ENCODE data around the gene FIG4. TPM values are rescaled to one million over a fixed set of nuclear protein-coding genes. Genes with fewer than 3 reads are reported as not detected.

FIG4 gene
- 7.2 and 11.5 TPM in 2 replicates for total RNA-seq (2014; rRNA removed; shearing (Covaris generic))
- polyA plus RNA-seq (2016; fragmentation: Nextera tagmentation; extraction: Ambion mirVana), result 8.7 and 8.8 TPM in 2 replicates

DNA sequence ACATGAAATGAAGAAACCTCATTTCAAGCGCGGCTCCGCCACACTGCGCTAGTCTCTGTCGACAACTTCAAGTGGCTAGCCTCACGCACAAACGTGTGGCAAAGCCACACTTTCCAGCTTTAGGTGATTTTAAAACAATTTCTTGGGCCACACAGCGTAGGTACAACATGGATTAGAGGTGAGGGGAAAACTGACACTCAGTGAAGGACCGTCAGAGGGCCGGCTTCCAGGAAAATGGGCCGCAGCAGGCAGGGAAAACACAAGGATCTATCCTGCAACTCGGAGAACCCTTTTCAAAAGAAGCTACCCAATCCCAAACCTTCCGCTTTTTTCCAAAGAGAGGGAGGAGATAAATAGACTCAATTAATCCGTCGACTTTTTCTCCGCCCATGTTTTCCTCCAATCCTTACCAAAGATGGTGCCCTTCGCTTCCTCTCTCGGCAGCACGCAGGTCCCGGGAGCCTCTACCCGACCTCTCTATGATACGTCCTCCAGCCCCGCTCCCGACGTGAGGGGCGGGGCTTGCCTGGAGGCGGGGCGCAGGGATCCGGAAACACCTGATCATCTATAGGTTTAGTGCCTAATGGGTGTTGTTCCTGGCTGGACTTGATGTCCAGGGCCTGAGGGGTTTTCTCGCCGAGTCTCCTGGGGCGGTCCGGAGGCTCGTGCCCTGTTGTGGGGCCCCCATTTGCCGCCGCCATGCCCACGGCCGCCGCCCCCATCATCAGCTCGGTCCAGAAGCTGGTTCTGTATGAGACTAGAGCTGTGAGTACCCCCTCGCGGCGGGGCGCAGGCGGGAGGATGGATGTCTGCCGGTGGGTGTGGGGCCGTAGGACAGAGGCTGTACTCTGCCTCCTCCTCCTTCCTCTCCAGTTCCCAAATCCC lies at the start of gene FIG4, which contains the start of gene AK9:
Gene FIG4, plus strand, starts transcription at position 560 of the 885 bp plus-strand sequence. Its CDS starts 140 bp downstream, at position 700.
Gene AK9, minus strand, starts transcription at position 466 of the 885 bp plus-strand sequence. CDS start 15,457 bp downstream, outside the sequence.
- H2AFZ ChIP-seq, result peak within 1 kb of the TSS; percentile 99
- H3K36me3 ChIP-seq (ENCODE audit: low read depth), result no peaks in the 10 kb centered on the region
- no peaks in the 10 kb centered on the region for H4K20me1 ChIP-seq (ENCODE audit: insufficient read depth)
- peak within 1 kb of the TSS; percentile 97 for H3K4me3 ChIP-seq
- H3K4me2 ChIP-seq (ENCODE audit: unreplicated experiment), result peak within 1 kb of the TSS; percentile 99
- TF ChIP-seq EZH2 (IDR thresholded peaks at IDR 0.05; ENCODE audit: insufficient read depth, poor library complexity, severe bottlenecking) (no peak), EZH2phosphoT487 (IDR thresholded peaks at IDR 0.05; ENCODE audit: insufficient read depth, low read depth) (no peak)
- peaks cover 21% of the 10 kb centered on the region for H3F3A ChIP-seq (ENCODE audit: insufficient read depth)
- H3K27me3 ChIP-seq (replicated peaks; ENCODE audit: insufficient read depth), result no peaks in the 10 kb centered on the region
- peak within 1 kb of the TSS; percentile 82 for H3K9ac ChIP-seq
- DNase-seq, result peak; percentile 97
- H3K9me3 ChIP-seq (ENCODE audit: low read depth), result no peaks in the 10 kb centered on the region
- peaks cover 18% of the 10 kb centered on the region for H3K79me2 ChIP-seq (ENCODE audit: insufficient read depth)
- peaks cover 23% of the 10 kb centered on the region for H3K4me1 ChIP-seq (ENCODE audit: insufficient read depth)
- H3K27ac ChIP-seq, result peak within 1 kb of the TSS; percentile 67
- WGBS, 2 experiments (ENCODE audit: low coverage in 1 of 2, low lambda C conversion rate in 2 of 2, missing lambda C conversion rate in 2 of 2), result 1% methylated on average over 43 to 44 of the region's 47 CpGs
- no peaks in the 10 kb centered on the region for H3K9me2 ChIP-seq (ENCODE audit: insufficient read depth)
- in situ Hi-C loops (cut with MboI), result loop anchor here (10.0 kb wide), 1 partner anchor 166 kb away; no protein-coding TSS in a partner anchor

DNA sequence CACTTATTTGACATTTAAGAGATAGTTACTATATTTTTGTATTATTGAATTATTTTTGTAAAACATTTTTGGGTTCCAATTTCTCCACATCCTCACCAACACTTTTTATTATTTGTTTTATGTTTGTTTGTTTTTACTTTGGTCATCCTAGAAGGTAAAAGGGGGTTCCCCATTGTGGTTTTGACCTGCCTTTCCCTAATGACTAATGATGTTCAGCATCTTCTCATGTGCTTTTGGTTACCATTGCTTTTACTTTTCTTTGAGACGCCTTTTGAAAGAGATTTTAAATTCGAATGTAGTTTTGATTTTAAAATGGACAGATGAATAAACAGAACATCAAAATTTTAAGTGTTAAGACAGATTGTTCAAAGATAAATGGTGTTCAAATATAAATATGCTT lies 47.0 kb upstream of the FIG4 start:
- no peaks in the 10 kb centered on the region for H3K79me2 ChIP-seq (ENCODE audit: insufficient read depth)
- DNase-seq, result no peak
- no peak overlapping the region for H3K4me3 ChIP-seq
- in situ Hi-C loops (cut with MboI), result no loop called here
- H3K9ac ChIP-seq, result no peak overlapping the region
- H2AFZ ChIP-seq, result no peak overlapping the region
- no peaks in the 10 kb centered on the region for H3K4me1 ChIP-seq (ENCODE audit: insufficient read depth)
- H3K27ac ChIP-seq, result no peak overlapping the region
- no peak overlapping the region for H3K4me2 ChIP-seq (ENCODE audit: unreplicated experiment)
- no peaks in the 10 kb centered on the region for H3K9me3 ChIP-seq (ENCODE audit: low read depth)
- H4K20me1 ChIP-seq (ENCODE audit: insufficient read depth), result no peaks in the 10 kb centered on the region
- TF ChIP-seq EZH2phosphoT487 (IDR thresholded peaks at IDR 0.05; ENCODE audit: insufficient read depth, low read depth), result no peak
- TF ChIP-seq EZH2 (IDR thresholded peaks at IDR 0.05; ENCODE audit: insufficient read depth, poor library complexity, severe bottlenecking), result no peak
- H3K9me2 ChIP-seq (ENCODE audit: insufficient read depth), result no peaks in the 10 kb centered on the region
- 59 to 68% methylated on average over 2 of the region's 2 CpGs for WGBS, 2 experiments (ENCODE audit: low coverage in 1 of 2, low lambda C conversion rate in 2 of 2, missing lambda C conversion rate in 2 of 2)
- H3K36me3 ChIP-seq (ENCODE audit: low read depth), result no peaks in the 10 kb centered on the region
- no peaks in the 10 kb centered on the region for H3F3A ChIP-seq (ENCODE audit: insufficient read depth)
- no peaks in the 10 kb centered on the region for H3K27me3 ChIP-seq (replicated peaks; ENCODE audit: insufficient read depth)

DNA sequence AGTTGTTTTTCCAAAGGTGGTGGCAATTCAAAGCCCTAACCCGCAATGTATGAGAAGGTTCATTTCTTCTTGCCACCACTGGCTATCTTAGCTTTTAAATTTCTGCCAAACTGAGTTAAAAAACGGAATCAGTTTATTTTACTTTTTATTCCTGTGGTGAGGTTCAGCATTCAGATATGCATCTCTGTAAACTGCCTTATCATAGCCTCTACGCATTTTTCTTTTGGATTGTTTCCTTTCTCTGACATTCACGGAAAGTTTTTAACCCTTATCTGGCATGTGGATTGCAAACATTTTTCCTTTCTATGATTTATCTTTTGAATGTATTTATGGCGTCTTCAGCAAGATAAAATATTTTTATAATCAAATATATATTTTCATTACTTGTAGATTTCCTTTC lies 37.8 kb upstream of the FIG4 start:
- TF ChIP-seq EZH2phosphoT487 (IDR thresholded peaks at IDR 0.05; ENCODE audit: insufficient read depth, low read depth), result no peak
- no peak for TF ChIP-seq EZH2 (IDR thresholded peaks at IDR 0.05; ENCODE audit: insufficient read depth, poor library complexity, severe bottlenecking)
- H3K9me3 ChIP-seq (ENCODE audit: low read depth), result no peaks in the 10 kb centered on the region
- DNase-seq, result no peak

DNA sequence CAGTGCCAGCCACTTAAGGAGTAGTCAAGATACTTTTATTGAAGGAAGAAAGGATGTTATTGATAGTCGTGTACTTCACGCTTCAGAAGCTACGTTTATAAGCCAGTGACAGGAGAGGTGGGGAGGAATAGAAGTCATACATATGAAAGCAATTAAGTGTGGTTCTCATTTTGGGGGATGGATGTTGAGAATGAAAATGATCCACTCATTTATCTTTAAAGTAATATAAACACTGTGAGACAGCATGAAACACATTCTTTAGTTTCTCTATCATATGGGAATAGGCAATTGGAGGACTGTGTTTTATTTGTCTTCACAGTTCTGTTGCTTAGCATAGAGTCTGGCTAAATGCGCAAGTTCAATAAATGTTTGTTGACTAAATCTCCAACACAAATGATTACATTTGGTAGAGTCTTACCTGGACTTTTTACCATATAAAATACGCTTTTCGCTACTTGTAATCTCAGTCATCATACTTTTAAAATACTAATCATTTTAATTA lies 35.3 kb upstream of the FIG4 start:
- H3K27ac ChIP-seq, result no peak overlapping the region
- H3K9ac ChIP-seq, result no peak overlapping the region
- no peak overlapping the region for H3K4me3 ChIP-seq
- no peaks in the 10 kb centered on the region for H3K27me3 ChIP-seq (replicated peaks; ENCODE audit: insufficient read depth)
- H3K9me2 ChIP-seq (ENCODE audit: insufficient read depth), result no peaks in the 10 kb centered on the region
- no peak overlapping the region for H3K4me2 ChIP-seq (ENCODE audit: unreplicated experiment)
- no peaks in the 10 kb centered on the region for H3K4me1 ChIP-seq (ENCODE audit: insufficient read depth)
- DNase-seq, result no peak
- TF ChIP-seq EZH2 (IDR thresholded peaks at IDR 0.05; ENCODE audit: insufficient read depth, poor library complexity, severe bottlenecking), result no peak
- TF ChIP-seq EZH2phosphoT487 (IDR thresholded peaks at IDR 0.05; ENCODE audit: insufficient read depth, low read depth), result no peak
- in situ Hi-C loops (cut with MboI), result no loop called here
- no peaks in the 10 kb centered on the region for H3K79me2 ChIP-seq (ENCODE audit: insufficient read depth)
- no peaks in the 10 kb centered on the region for H3F3A ChIP-seq (ENCODE audit: insufficient read depth)
- no peak overlapping the region for H2AFZ ChIP-seq
- H4K20me1 ChIP-seq (ENCODE audit: insufficient read depth), result no peaks in the 10 kb centered on the region; the same call in 1 of the 2 replicates
- no peaks in the 10 kb centered on the region for H3K9me3 ChIP-seq (ENCODE audit: low read depth)
- WGBS, 2 experiments (ENCODE audit: low coverage in 1 of 2, low lambda C conversion rate in 2 of 2, missing lambda C conversion rate in 2 of 2), result 79 to 80% methylated on average over 6 of the region's 6 CpGs
- H3K36me3 ChIP-seq (ENCODE audit: low read depth), result no peaks in the 10 kb centered on the region

More for the DNA sequence above, 37.8 kb upstream of the FIG4 start:
- no peaks in the 10 kb centered on the region for H3F3A ChIP-seq (ENCODE audit: insufficient read depth)
- H3K27ac ChIP-seq, result no peak overlapping the region
- no peaks in the 10 kb centered on the region for H3K4me1 ChIP-seq (ENCODE audit: insufficient read depth)
- no peaks in the 10 kb centered on the region for H3K36me3 ChIP-seq (ENCODE audit: low read depth)
- no peak overlapping the region for H3K4me3 ChIP-seq
- in situ Hi-C loops (cut with MboI), result no loop called here
- H3K79me2 ChIP-seq (ENCODE audit: insufficient read depth), result no peaks in the 10 kb centered on the region
- no peaks in the 10 kb centered on the region; the same call in 1 of the 2 replicates for H4K20me1 ChIP-seq (ENCODE audit: insufficient read depth)
- 58 to 61% methylated on average over 5 of the region's 5 CpGs for WGBS, 2 experiments (ENCODE audit: low coverage in 1 of 2, low lambda C conversion rate in 2 of 2, missing lambda C conversion rate in 2 of 2)
- H3K9ac ChIP-seq, result no peak overlapping the region
- H3K4me2 ChIP-seq (ENCODE audit: unreplicated experiment), result no peak overlapping the region
- no peak overlapping the region for H2AFZ ChIP-seq
- H3K9me2 ChIP-seq (ENCODE audit: insufficient read depth), result no peaks in the 10 kb centered on the region
- H3K27me3 ChIP-seq (replicated peaks; ENCODE audit: insufficient read depth), result no peaks in the 10 kb centered on the region
